Activated B cell treated with CpG ODN at 0.5 μM for 24 hours (primary cell): ENCODE data around the gene IDH3B. TPM values are rescaled to one million over a fixed set of nuclear protein-coding genes. Genes with fewer than 3 reads are reported as not detected.

ENCODE experiments used
- ATAC-seq: fragments of 200-7000 bp; cut with Tn5 transposase; one replicate; pipeline ENCODE4 v1.10.0; 2021; ENCODE audit warnings: low read depth, mild to moderate bottlenecking, moderate library complexity
- CTCF ChIA-PET: fragments of 350-600 bp; sonication (Branson Sonifier 250); formaldehyde crosslinking; loops from one replicate; lab custom pipeline; 2021; ENCODE audit warnings: antibody characterized with exemption; lab: Charles Lee
- POLR2A ChIA-PET: fragments of 350-600 bp; sonication (Branson Sonifier 250); formaldehyde crosslinking; loops from one replicate; lab custom pipeline; 2021; ENCODE audit warnings: antibody characterized with exemption; lab: Charles Lee
- DNase-seq: peaks from one replicate; pipeline ENCODE4 v3.0.0; 2022
- H3K27ac Mint-ChIP-seq: one replicate; pipeline ENCODE4 v1.8.0; 2020; ENCODE audit warnings: mixed read lengths
- H3K27me3 Mint-ChIP-seq: one replicate; pipeline ENCODE4 v1.8.0; 2021; ENCODE audit warnings: mixed read lengths
- H3K36me3 Mint-ChIP-seq: one replicate; pipeline ENCODE4 v1.8.0; 2021; ENCODE audit warnings: low read depth, mixed read lengths
- H3K4me1 Mint-ChIP-seq: one replicate; pipeline ENCODE4 v1.8.0; 2021; ENCODE audit warnings: mixed read lengths
- H3K4me3 Mint-ChIP-seq: one replicate; pipeline ENCODE4 v1.8.0; 2020; ENCODE audit warnings: mild to moderate bottlenecking, mixed read lengths
- H3K9me3 Mint-ChIP-seq: one replicate; pipeline ENCODE4 v1.8.0; 2020; ENCODE audit warnings: mixed read lengths
- intact Hi-C: fragments of 100-400 bp; cut with micrococcal nuclease; formaldehyde crosslinking; loops from one replicate; pipeline ENCODE4 v1.15.1; 2024
- total RNA-seq: library from RNA; stranded (reverse); gene quantifications from 2 replicates; pipeline ENCODE4 v1.2.3, GENCODE V29; 2022
- TF ChIP-seq, protein P1 (sequence below): fragments of 200-600 bp; IDR thresholded peaks from one replicate; pipeline ENCODE4 v1.8.0; 2022; ENCODE audit warnings: antibody characterized with exemption, mild to moderate bottlenecking

The IDH3B gene
- total RNA-seq, 1 donor from 2014 or later, result 121 TPM

DNA sequence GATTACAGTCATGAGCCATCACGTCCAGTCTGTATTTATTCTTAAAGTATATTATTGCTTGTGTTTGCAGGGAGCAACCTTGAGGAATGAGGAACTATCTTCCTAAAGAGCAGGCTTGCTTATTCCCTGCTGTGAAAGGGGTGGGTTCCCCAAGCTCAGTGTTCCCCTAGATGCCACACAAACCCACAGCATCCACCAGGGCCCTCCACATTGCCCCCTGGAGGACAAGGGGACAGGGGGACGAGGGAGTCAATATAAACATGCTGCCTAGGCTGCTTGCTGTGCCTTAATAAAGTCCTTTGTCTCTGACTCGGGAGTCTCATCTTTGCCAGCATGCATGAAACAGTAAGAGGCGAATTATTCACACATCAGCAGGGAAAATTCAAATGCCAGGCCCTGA lies 8.0 kb upstream of the IDH3B start:
- ChIA-PET POLR2A (no interaction called here), CTCF (no interaction called here)
- H3K27me3 Mint-ChIP-seq, result peaks cover 13% of the 10 kb centered on the region
- ATAC-seq (no peak), DNase-seq (no peak)
- no peaks in the 10 kb centered on the region for H3K4me1 Mint-ChIP-seq
- no peaks in the 10 kb centered on the region for H3K9me3 Mint-ChIP-seq
- intact Hi-C loops, result no loop called here
- no peaks in the 10 kb centered on the region for H3K36me3 Mint-ChIP-seq
- no peak overlapping the region for H3K27ac Mint-ChIP-seq
- TF ChIP-seq, protein P1, sequence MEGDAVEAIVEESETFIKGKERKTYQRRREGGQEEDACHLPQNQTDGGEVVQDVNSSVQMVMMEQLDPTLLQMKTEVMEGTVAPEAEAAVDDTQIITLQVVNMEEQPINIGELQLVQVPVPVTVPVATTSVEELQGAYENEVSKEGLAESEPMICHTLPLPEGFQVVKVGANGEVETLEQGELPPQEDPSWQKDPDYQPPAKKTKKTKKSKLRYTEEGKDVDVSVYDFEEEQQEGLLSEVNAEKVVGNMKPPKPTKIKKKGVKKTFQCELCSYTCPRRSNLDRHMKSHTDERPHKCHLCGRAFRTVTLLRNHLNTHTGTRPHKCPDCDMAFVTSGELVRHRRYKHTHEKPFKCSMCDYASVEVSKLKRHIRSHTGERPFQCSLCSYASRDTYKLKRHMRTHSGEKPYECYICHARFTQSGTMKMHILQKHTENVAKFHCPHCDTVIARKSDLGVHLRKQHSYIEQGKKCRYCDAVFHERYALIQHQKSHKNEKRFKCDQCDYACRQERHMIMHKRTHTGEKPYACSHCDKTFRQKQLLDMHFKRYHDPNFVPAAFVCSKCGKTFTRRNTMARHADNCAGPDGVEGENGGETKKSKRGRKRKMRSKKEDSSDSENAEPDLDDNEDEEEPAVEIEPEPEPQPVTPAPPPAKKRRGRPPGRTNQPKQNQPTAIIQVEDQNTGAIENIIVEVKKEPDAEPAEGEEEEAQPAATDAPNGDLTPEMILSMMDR, result no peak
- H3K4me3 Mint-ChIP-seq, result no peak overlapping the region

DNA sequence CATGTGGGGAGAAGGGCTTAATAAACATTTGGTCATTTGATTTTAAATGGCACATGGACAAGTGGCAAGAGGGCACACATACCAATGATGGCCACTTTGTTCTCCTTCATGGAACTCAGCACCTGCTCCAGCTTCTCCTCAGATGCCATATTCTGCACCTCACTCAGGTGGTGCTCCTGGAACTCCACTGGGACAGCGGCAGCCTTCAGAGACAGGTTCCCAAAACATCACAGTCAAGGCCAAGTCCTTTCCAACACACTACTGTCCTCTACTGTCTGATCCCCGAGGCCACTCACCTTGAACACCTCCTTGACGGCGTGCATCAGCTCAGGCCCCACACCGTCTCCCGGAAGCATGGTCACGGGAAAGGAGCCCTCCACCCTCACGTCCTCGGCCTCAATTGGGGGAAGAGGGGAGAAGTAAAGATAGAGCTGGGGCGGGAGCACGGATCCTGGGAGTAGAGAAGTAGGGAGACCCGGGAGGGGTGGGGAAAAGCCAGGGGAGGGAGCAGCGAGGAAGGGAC lies 591 bp downstream of the IDH3B start:
- peaks cover 46% of the 10 kb centered on the region for H3K36me3 Mint-ChIP-seq
- ChIA-PET POLR2A (interaction anchor here (0.6 to 4.1 kb wide), 4 partner anchors 11 to 220 kb away, joined by 4 to 162 read pairs (median 4); partner anchors contain the start of genes NOP56 and ZNF343), CTCF (interaction anchor here (2.1 kb wide), 1 partner anchor 10 kb away, joined by 4 read pairs; the partner anchor contains the start of gene NOP56)
- intact Hi-C loops, result no loop called here
- H3K27ac Mint-ChIP-seq, result peak overlapping the region; percentile 98
- ATAC-seq (no peak), DNase-seq (no peak)
- peaks cover under 1% of the 10 kb centered on the region for H3K27me3 Mint-ChIP-seq
- H3K9me3 Mint-ChIP-seq, result no peaks in the 10 kb centered on the region
- peak overlapping the region; percentile 93 for H3K4me3 Mint-ChIP-seq
- TF ChIP-seq, protein P1, result no peak
- peaks cover 19% of the 10 kb centered on the region for H3K4me1 Mint-ChIP-seq

DNA sequence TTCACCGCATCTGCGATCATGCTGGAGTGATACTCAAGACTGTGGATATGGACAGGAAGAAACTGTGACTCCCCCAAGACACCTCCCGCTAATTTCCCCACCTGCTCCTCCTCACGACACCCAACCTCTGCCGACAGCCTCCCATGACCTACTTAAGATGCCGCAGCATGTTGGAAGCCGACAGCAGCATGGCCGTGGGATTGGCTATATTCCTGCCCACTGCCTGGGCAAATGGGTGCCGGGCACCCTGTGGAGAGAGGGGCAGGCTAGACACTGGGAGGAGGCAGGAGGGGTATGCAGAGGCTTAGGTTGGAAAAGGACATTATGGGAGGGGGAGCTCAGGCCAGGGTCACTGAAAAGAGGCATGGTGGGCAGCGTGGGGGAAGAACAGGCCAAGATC lies 4.5 kb downstream of the IDH3B start:
- ChIA-PET CTCF (no interaction called here), POLR2A (interaction anchor here (1.4 kb wide), 1 partner anchor 7 kb away, joined by 4 read pairs; the partner anchor contains the start of gene NOP56)
- TF ChIP-seq, protein P1, result no peak
- DNase-seq, result no peak
- ATAC-seq, result no peak
- Mint-ChIP-seq H3K4me1 (peaks cover 21% of the 10 kb centered on the region), H3K4me3 (no peak overlapping the region), H3K36me3 (peaks cover 85% of the 10 kb centered on the region), H3K27me3 (no peaks in the 10 kb centered on the region), H3K9me3 (no peaks in the 10 kb centered on the region), H3K27ac (no peak overlapping the region)
- intact Hi-C loops, result loop anchor here (10.0 kb wide), 1 partner anchor 1195 kb away; the partner anchor contains the start of gene NSFL1C

DNA sequence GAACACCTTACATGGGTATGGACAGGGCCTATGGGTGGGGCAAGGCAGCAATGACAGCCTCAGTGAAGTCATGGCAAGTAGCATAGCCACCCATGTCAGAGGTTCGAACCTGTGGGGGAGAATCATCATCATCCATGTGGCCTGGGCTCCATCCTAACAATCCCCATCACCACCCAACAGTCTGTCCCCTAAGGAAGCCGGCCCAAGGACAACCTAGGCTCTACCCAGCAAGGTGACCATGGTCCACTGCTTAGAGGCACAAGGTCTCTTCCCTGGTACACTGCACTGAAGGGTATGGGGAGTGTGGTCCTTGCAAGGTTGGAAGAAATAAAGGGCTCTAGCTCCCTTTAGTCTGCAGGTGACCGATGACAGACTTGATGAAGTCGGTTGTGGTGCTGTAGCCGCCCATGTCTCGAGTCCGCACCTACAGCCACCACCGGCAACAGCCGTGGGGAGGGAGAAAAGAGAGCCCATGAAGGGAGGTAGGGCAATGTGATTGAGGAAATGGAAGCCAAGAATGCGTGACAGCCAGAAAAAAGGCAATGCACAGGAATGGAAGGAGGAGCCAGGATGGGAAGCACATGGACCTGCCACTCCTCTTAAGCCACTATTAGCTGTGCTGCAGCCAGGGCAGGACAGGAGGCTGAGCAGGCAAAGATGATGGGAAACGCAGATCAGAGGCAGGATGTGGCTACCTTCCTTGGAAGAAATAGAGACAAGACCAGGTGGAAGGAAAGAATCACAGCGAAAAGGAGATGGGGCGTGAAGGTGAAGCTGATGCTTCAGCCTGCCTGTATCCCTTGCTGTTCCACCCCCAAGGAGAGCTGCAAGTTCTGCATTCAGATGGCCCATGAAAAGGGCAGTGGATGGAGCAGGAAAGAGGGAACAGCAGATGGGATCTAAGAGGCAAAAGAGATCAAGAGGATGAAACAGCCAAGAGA lies 5.3 kb downstream of the IDH3B start:
- Mint-ChIP-seq H3K36me3 (peaks cover 90% of the 10 kb centered on the region), H3K4me1 (peaks cover 23% of the 10 kb centered on the region), H3K27me3 (no peaks in the 10 kb centered on the region), H3K27ac (no peak overlapping the region), H3K4me3 (no peak overlapping the region), H3K9me3 (no peaks in the 10 kb centered on the region)
- DNase-seq (no peak), ATAC-seq (peak; percentile 21)
- ChIA-PET CTCF (no interaction called here), POLR2A (no interaction called here)
- intact Hi-C loops, result loop anchor here (10.0 kb wide), 1 partner anchor 1194 kb away; the partner anchor contains the start of gene NSFL1C
- TF ChIP-seq, protein P1, result no peak

DNA sequence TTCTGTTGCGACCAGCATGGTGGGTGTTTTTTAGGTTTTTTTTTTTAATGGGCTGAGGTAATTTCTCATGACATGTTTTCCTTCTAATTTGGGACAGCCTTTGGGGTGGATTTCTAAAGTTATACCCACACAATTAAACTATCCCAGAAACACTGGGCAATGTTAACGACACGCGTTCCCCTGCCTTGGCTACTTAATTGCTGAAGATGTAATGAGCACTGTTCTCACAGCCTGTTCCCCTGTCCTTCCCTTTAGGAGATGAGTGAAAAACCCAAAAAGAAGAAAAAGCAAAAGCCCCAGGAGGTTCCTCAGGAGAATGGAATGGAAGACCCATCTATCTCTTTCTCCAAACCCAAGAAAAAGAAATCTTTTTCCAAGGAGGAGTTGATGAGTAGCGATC lies 6.3 kb downstream of the IDH3B start:
- no peak overlapping the region for H3K4me3 Mint-ChIP-seq

More for the DNA sequence above, 6.3 kb downstream of the IDH3B start:
- ATAC-seq, result no peak
- no peaks in the 10 kb centered on the region for H3K27me3 Mint-ChIP-seq
- DNase-seq, result no peak
- TF ChIP-seq, protein P1, result no peak
- intact Hi-C loops, result loop anchor here (10.0 kb wide), 1 partner anchor 1193 kb away; the partner anchor contains the start of gene NSFL1C
- H3K36me3 Mint-ChIP-seq, result peaks cover 94% of the 10 kb centered on the region
- no peak overlapping the region for H3K27ac Mint-ChIP-seq
- POLR2A ChIA-PET, result no interaction called here
- peaks cover 20% of the 10 kb centered on the region for H3K4me1 Mint-ChIP-seq
- H3K9me3 Mint-ChIP-seq, result no peaks in the 10 kb centered on the region
- CTCF ChIA-PET, result no interaction called here
